ENCODE data around the gene SLCO4A1.
A peak's percentile ranks its signal among the peaks of the same experiment; 100 is the strongest.
"Not testable (repeated sequence)": the region's sequence is repeated elsewhere in the genome, so short reads cannot be mapped to it uniquely, and the experiment has no call there.

SLCO4A1 gene

DNA sequence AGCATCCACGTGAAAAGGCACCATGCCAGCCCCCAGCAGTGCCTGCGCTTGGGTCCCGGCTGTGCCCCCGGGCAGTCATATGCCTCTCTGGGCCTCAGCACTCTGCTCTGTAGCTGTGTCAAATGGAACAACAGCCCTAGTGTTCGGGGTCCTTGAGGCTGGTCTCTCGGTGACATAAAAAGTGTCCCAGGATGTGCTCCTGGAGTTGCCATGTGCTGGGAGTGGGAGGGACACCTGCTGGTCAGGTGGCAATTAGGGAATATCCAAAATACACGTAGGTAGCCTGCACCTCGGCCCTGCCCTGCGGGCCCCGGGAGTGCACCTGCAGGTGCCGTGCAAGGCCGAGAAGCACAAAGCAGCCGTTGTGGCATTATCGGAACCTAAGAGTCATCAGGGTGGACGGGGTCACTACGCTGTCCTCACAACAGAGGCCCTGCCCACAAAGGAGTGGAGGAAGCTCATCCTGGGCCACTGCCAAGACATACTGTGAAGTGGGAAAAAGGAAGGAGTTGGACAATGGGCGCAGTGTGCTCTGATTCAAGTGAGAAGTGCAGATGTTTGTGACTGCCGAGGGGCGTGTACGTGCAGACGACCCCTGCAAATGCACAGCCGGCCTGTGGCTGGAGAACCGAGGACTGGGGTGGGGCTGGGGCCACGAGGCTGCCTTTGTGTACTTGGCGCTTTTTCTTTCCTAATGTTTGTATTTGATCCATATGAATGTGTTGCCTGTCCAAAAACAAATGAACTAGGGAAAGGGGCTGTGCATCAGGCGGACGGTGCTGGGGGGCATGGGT lies 24.6 kb downstream of the SLCO4A1 start:
- no peak for DNase-seq

DNA sequence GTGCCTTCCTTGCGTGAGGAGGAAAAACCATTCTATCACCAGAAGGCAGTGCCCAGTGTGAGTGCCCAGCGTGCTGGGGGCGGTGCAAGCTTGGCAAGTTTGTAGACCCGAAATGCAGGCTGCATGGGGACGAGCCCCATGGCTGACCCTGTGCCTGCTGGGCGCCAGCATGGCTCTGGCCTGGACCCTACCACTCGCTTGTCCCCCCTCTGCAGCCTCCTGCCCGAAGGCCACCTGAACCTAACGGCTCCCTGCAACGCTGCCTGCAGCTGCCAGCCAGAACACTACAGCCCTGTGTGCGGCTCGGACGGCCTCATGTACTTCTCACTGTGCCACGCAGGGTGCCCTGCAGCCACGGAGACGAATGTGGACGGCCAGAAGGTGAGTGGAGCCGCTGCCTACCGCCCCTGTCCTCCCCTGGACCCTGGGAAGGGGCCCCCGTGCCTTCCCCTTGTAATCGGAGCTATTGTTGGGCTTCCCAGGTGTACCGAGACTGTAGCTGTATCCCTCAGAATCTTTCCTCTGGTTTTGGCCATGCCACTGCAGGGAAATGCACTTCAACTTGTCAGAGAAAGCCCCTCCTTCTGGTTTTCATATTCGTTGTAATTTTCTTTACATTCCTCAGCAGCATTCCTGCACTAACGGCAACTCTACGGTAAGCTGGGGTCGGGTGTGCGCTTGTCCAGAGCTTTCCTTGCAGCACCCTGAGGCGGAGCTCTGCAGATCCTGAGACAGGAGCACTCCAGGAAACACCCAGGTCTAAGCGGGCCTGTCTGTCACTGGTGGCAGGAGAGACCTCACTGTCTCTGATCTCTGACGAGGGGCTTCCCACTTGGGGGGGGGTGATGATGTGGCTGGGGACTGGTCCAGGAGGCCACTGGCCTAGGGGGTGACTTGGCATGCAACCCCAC lies 25.5 kb downstream of the SLCO4A1 start:
- DNase-seq = no peak

DNA sequence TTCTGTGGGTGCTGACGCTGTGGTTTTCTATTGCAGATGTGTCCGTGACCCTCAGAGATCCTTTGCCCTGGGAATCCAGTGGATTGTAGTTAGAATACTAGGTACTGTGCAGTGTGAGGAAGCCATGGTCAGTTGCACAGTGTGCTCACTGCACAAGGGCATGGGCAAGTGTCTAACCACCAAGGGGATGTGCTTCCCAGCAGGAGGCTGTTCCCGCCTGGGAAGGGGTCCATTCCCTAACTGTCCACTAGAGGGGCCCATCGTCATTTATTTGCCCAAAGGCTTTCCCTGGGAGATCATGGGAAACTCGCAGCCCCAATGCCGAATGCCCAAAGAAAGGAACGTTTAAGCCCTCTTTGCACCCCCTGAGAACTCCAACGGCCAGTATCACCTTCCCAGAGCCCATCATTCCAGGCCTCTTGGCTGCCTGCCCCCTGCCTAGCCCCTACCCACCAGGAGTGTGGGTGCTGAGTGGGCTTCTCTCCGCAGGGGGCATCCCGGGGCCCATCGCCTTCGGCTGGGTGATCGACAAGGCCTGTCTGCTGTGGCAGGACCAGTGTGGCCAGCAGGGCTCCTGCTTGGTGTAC lies 26.2 kb downstream of the SLCO4A1 start:
- DNase-seq = peak; percentile 59

DNA sequence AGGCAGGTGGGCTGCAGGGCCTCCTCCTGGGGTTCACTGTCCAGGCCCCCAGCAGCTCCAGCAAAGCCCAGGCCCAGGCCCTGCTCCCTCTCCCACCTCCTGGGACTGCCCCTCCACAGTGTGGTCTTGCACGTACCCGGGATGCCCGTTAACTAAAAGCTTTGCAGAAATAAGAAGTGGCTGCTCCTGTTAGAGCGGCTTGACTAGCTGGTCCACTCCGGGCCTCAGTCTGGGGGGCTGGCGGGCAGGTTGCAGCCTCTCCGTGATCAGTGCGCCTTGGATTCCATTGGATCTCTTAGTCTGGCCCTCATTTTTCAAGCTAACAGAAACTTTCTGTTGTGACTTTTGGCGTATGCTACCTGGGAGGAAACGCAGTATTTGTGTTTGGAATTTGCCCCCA lies 26.9 kb downstream of the SLCO4A1 start:
- no peak for DNase-seq

DNA sequence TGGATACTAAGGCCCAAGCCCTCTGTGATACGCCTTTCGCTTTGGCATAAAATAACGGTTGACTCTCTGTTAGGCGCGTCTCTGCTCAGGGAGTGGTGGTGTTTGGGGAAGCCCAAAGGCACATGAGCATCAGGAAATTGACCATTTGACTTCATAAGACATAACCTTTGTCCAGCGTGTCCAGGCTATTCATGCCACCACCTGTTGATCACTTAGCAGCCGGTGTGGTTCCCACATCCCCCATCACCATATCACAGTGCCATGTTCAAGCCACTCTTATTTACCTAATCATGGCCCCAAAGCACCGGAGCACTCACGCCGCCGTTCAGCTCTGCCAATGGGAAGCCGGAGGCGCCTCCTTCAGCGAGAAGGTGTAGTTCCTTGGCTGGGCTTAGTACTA lies 27.9 kb downstream of the SLCO4A1 start:
- DNase-seq = no peak

DNA sequence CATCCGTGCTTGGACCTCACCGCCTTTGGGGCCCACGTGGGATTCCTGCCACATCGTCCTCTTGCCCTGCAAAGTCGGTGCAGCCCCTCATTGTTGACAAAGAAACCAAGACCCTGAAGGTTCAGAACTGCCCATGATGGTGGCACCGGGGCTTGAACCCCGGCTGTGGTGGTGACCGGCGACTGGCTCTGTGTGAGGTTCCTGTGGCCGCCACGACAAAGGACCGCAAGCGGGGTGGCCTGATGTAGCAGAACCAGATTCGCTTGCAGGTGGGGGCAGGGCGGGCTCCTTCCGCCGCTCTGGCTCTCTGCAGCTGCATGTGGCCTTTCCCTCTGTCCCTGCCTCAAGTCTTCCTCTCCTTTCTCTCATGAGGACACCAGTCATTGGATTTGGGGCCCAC lies 28.7 kb downstream of the SLCO4A1 start:
- no peak for DNase-seq

DNA sequence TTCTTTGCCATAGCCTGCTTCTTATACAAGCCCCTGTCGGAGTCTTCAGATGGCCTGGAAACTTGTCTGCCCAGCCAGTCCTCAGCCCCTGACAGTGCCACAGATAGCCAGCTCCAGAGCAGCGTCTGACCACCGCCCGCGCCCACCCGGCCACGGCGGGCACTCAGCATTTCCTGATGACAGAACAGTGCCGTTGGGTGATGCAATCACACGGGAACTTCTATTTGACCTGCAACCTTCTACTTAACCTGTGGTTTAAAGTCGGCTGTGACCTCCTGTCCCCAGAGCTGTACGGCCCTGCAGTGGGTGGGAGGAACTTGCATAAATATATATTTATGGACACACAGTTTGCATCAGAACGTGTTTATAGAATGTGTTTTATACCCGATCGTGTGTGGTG lies 29.5 kb downstream of the SLCO4A1 start:
- DNase-seq = no peak

DNA sequence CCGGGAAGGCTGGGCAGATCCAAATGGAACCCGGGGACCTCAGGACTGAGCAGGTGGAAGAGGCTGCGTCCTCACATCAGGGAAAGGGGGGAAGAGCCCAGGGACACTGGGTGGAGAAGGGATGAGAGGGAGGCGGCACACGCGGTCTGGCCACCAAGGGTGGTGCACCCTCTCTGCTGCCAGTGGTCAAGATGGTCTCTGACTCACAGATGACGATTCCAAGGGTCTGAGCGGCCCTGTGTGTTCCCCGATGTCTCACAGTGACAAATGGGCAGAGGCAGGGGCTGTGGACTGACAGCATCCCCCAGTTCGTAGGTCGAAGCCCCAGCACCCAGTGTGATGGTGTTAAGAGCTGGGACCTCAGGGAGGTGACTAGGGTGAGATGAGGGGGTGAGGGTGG lies 32.1 kb downstream of the SLCO4A1 start:
- no peak for DNase-seq

DNA sequence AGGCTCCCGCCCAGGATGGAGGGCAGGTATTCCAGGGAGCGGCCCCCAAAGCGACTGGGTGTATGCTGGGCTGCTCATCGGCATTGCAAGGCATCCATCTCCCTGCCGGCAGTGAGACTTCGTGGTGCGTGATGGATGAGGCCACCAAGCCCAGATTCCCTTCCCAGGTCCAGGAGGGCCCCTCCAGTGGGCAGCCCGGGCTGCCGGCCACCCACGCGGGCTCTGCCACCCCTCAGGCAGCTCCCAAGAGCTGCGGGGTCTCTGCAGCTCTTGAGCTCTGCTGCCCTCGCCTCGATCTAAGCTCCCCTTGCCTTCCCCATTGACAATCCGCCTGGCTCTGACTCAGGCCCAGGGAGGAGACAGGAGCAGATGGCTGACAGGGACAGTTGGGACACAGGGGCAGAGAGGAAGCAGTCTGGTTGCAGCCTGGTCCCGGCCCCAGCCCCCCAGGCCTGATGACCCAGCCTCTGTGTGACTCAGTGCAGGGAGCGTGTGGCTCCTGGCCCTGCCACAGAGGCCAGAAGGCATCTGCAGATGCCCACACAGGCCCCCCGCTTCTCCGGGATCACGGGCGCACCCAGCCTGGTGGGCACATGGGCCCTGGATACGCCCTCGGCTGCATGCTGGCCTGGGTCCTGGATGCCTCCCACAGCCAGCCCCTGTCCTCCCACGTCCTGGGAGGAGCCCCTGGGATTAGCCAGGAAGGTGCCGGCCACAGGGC lies 33.0 kb downstream of the SLCO4A1 start:
- DNase-seq = no peak

DNA sequence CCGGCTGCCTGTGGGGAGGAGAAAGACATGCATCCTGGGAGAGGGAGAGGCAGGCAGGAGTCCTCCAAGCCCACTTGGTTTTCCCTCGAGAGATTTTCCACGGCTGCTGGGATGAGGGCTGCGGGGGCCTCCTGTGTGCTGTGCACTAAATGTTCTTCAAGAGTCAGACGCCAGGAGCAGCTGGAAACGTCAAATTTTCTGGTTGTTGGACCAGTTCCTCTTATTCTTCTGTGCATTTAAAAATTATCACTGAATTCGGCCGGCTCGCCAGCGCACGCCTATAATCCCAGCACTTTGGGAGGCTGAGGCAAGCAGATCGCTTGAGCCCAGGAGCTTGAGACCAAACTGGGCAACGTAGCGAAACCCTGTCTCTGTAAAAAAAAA lies 33.6 kb downstream of the SLCO4A1 start:
- no peak for DNase-seq

DNA sequence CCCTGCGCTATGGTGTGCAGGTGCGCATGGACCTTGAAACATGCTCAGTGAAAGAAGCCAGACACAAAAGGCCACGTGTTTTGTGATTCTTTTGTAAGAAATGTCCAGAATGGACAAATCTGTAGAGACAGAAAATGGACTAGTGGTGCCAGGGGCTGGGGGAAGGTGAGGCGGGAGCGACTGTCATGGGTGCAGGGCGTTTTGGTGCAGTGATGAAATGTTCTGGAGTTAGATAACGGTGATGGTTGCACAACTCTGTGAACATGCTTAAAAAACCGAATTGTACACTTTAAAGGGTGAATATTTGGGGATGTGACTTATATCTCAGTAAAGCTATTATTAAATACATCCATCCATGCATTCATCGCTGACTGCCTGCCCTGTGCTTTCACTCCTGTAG lies 34.7 kb downstream of the SLCO4A1 start:
- DNase-seq = no peak

DNA sequence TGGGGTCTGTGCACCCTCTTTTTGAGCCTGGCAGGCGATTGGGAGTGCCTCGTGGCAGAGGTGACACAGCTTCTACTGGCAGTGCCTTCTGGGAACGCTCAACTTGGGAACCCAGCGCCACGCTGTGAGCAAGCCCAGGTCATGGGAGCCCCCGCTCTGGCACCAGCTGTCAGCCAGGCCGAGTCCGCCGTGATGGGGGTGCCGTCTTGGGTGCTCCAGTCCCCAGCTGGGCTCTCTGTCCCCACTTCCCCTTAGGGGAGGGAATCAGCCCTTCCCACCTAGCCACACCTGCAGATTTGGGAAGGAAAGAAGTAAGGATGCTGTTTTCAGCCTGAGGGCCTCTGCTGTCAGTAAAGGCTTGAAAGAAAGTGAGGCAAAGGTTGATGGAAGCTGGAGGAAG lies 35.4 kb downstream of the SLCO4A1 start:
- no peak for DNase-seq

DNA sequence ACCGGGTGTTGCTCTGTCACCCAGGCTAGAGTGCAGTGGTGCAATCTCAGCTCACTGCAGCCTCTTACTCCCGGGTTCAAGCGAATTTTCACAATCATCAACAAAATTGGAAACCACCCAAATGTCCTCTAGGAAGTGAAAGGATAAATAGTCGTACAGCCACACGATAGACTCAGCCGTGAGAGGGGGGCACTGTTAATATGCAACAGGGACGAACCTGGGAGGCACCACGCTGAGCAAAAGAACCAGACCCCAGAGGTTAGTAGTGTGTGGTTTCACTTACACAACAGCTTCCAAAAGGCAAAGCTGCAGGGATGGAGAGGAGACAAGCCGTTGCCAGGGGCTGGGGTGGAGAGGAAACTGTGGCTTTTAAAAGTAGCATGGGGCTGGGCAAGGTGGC lies 36.2 kb downstream of the SLCO4A1 start:
- DNase-seq = no peak

DNA sequence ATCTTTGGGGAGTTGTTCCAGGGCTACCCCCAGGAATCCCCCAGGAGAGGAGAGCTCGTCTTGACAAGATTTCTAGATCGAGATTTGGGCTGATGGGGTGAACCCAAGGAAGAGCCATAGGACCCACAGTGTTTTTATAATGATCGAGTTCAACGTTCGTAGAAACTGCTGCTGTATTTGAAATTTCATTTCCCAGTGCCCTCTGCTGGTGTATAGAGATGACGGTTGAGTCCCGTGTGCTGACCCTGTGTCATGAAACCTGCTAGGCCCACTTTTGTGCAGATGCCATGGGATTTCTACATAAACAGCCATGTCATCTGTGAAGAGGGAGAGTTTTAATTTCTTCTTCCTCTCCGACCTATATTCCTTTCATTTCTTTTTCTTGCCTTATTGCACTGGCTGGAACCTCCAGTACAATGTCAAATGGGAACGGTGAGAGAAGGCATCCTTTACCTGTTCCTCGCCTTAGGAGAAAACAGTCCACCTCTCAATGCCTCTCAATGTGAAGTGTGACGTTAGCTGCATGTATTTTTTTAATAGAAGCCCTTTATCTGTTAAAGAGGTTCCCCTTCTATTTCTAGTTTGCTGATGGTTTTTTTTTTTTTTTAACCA lies 37.8 kb downstream of the SLCO4A1 start:
- DNase-seq = no peak

DNA sequence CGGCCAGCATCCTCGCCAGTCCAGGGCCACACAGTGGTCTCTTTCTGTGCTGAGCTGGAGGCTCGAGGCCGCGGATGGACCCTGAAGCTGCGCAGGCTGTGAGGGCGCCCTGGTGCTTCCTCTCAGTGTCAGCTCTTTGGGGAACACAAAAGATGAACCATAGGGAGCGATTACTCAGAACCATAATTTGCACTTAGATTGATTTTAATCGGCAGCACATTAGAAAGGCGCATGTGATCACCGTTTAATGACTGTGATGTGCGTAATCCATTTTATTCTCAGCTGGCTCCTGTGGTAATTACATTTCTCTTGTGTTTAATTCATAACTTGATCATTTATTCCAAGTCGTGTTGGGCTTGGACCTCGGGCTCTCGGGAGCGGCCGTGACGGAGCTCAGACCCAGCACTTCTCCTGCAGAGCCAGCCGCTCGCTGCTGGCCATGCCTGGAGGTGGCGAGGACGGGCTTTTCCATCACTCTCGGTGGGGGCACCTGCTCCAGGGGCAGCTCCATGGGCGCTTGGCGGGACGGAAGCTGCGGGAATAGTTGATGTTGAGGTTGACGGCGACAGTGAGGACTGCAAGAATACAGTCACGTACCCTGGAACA lies 40.7 kb downstream of the SLCO4A1 start:
- DNase-seq = no peak

DNA sequence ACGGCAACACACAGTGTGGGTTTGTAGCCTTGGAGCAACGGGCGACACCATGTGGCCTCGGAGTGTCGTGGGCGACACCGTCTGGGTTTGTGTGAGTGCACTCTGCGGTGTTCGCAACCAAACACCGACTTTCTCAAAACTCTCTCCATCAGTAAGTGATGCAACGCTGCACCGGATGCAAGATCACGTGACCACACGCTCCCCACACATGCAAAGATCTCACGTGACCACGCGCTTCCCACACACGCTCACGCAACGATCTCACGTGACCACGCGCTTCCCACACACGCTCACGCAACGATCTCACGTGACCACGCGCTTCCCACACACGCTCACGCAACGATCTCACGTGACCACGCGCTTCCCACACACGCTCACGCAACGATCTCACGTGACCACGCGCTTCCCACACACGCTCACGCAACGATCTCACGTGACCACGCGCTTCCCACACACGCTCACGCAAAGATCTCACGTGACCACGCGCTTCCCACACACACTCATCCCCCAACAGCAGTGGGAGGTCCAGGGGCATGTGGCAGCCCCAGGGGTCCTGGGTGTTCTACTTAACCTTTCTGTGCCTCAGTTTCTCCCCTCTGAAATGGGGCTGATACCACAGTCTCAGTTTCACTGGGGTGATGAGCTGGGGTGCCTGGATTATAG lies 41.5 kb downstream of the SLCO4A1 start:
- DNase-seq = not testable (repeated sequence)

DNA sequence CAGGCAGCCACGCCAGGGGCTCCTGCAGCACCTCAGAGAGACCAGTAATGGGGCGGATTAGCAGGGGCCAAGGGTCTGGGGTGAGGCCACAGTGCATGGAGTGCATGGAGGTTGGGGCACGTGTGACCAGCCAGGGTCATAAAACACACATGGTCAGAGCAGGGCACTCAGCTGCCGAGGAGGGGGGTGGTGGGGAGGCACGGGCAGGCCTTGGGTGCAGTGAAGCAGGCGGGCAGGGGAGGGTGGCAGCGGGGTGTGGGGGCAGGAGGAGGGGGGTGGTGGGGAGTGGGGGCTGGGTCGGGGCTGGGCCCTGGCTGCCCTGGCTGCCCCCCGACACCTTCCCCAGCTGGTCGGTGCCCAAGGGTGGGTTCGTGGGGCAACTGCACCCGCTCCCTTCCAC lies 42.7 kb downstream of the SLCO4A1 start:
- no peak for DNase-seq

DNA sequence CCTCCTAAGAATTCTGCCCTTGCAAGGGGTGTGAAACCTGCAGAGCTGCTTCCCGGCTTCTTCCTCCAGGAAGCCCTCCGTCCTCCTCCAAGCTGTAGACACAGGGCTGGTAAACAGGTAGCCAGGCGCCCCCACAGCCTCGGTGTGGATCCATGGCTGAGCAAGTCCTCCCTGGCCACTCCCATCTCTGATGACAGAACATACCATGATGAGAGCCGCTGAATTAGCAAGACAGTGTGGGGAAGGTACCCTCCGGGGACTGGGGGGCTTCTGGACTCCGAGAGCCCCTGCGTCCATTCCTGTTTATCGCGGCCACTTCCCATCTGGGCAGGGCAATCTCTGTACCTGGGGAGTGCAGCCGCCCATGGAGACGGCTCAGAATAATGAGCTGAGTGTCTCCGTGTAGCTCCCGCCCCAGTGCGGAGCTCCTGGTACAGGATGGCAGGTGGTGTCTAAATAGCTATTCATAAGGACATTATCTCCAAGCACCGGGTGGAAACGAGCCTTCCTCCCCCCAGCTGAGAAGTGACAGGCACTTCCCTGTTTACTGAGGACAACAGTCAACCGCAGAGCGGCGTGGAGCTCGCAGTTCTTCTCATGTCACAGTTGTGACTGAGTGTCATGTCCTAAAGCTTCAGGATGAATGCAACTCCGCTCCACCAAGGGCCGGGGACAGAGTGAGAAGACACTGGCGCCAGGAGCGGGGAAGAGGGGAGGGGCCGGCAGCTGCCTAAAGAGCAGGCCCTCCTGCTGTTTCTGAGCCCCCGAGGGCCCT lies 43.7 kb downstream of the SLCO4A1 start:
- DNase-seq = no peak

DNA sequence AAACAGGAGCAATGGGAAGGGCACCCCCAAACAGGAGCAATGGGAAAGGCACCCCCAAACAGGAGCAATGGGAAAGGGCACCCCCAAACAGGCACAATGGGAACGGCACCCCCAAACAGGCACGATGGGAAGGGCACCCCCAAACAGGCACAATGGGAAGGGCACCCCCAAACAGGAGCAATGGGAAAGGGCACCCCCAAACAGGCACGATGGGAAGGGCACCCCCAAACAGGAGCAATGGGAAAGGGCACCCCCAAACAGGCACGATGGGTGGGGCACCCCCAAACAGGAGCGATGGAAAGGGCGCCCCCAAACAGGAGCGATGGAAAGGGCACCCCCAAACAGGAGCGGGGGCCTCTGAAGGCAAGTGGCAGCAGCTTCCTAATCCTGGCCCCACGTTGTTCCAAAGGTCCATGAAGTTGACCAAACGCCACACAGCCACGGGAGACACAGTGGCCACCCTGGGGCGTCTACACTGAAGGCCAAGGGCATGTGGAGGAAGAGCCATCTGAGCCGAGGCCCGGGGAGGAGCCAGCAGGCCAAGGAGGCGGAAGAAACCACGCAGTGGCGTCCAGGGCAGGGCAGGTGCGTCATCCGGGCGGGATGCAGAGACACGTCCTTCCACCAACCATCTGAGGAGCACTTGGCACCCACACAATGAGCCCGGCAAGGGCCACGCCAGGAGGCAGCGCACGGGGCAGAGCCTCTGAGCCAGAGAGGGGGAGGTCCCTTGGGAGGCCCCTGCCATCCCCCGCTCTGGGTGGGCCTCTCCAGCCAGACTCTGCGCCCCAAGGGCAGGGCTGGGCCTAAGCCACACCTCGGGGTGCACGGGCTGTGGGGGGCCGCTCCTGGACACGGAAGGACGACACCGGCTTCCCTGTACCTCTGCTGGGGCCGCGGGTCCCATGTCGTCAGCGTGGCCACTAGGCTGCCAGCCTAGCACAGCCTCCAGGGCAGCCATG lies 44.8 kb downstream of the SLCO4A1 start:
- no peak for DNase-seq

DNA sequence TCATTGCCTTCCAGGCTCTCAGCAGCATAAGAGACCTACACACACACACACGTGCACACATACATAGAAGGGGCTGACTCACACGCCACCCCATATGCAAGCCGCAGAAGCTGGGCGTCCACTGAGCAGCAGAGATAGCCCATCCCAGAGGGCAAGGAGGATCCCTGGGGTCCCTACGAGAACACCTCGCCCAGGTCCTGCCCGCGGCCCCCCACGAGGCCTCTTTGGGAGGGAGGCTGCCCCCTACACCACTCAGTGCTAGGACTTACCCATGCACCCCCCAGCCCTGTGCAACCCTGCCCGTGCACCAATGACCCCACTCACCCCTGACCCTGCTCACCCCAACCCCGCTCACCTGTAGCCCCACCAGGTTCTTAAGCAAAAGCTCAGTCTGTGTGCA lies 45.8 kb downstream of the SLCO4A1 start:
- no peak for DNase-seq

Data from CD4-positive, alpha-beta T cell treated with Interleukin-21 for 1 hour (primary cell).